ENCODE results near the gene CCNDBP1. TPM values are rescaled to one million over a fixed set of nuclear protein-coding genes. Genes with fewer than 3 reads are reported as not detected.
"Not testable (repeated sequence)": the region's sequence is repeated elsewhere in the genome, so short reads cannot be mapped to it uniquely, and the experiment has no call there.

CCNDBP1 gene
- total and polyA plus RNA-seq, 2 donors = 44.9 to 62.6 TPM

DNA sequence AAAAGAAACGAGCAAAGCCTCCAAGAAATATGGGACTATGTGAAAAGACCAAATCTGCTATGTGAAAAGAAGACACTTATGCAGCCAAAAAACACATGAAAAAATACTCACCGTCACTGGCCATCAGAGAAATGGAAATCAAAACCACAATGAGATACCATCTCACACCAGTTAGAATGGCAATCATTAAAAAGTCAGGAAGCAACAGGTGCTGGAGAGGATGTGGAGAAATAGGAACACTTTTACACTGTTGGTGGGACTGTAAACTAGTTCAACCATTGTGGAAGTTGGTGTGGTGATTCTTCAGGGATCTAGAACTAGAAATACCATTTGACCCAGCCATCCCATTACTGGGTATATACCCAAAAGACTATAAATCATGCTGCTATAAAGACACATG lies 8.1 kb upstream of the CCNDBP1 start:
- H3K4me1 ChIP-seq (ENCODE audit: insufficient read depth); H3K36me3 ChIP-seq (ENCODE audit: insufficient read depth); DNase-seq (ENCODE audit: extremely low spot score); H3K4me3 ChIP-seq (ENCODE audit: low read depth, low read length); H3K27ac ChIP-seq (ENCODE audit: low read depth): not testable (repeated sequence)
- 92% methylated on average over 2 of the region's 2 CpGs for WGBS

DNA sequence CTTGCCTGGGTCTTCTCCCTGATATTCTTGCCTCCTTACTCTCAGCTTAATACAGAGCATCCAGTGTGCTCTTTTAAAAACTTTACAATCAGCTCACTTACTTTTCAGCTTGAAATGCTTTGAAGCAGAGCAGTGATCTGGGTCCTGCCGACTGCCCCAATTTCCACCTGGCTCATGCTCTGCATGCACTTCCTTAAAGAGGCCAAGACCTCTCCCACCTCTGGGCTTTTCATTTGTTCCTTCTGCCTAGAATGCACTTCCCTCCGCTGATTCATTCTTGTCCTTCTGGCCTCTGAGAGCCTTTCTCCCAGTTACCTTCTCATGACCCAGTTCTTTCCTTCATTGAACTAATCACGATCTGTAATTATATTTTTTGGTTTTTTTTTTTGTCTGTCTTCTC lies 1.9 kb upstream of the CCNDBP1 start:
- no peaks in the 10 kb centered on the region for H3K36me3 ChIP-seq (ENCODE audit: insufficient read depth)
- H3K4me3 ChIP-seq (ENCODE audit: low read depth, low read length) = no peak overlapping the region
- 75% methylated on average over 3 of the region's 3 CpGs for WGBS
- H3K4me1 ChIP-seq (ENCODE audit: insufficient read depth) = no peaks in the 10 kb centered on the region
- DNase-seq (ENCODE audit: extremely low spot score) = no peak
- no peak overlapping the region for H3K27ac ChIP-seq (ENCODE audit: low read depth)

DNA sequence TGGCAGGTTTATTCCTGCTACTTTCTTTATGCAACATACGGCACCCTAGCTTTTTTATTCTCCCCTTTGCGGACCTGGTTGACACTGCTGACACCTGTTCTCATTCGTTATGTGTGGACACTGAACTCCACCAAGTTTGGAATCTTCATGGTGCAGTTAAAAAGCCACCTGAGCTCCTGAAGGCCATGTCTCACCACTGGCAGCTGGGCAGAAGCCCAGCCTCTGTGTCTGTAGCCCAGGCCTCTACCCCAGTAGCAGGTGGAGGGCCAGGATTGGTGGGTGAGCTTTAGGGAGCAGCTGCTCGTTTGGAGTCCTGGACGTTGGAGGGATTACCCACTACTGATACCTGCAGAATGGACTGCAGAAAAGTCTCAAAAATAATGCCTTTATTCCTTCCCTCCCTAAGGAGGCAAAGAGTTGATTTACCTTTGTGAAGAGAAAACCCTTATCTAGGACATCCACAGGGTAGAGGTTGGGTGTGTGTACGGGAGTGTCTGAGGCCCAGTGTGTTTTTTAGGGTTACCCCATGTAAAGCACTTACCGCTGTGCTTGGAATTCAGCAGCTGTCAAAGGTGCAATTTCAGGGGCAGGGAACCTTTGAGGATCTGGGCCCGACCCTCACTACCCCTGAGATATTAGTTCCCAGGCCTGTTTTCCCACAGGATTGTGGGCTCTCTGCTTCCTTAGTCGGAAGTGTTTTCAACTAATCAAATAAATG lies 637 bp upstream of the CCNDBP1 start:
- no peak for DNase-seq (ENCODE audit: extremely low spot score)
- H3K4me3 ChIP-seq (ENCODE audit: low read depth, low read length) = peak overlapping the region; percentile 82
- no peaks in the 10 kb centered on the region for H3K36me3 ChIP-seq (ENCODE audit: insufficient read depth)
- no peaks in the 10 kb centered on the region for H3K4me1 ChIP-seq (ENCODE audit: insufficient read depth)
- peak overlapping the region; percentile 13 for H3K27ac ChIP-seq (ENCODE audit: low read depth)
- 68% methylated on average over 9 of the region's 9 CpGs for WGBS

DNA sequence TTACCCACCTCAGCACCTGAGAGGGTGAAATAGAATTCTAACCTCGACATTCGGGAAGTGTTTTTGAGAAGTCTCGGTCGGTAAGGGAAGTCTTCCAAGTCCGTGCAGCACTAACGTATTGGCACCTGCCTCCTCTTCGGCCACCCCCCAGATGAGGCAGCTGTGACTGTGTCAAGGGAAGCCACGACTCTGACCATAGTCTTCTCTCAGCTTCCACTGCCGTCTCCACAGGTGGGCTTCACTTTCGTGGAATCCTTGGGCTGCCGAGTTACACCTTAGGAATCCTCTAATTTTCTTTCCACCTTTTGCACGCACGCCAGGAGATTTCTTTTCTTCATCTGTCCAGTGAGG lies 775 bp downstream of the CCNDBP1 start:
- Histone ChIP-seq H3K4me3 (ENCODE audit: low read depth, low read length) (peak overlapping the region; percentile 82), H3K27ac (ENCODE audit: low read depth) (peak overlapping the region; percentile 94), H3K36me3 (ENCODE audit: insufficient read depth) (peaks cover 4% of the 10 kb centered on the region), H3K4me1 (ENCODE audit: insufficient read depth) (no peaks in the 10 kb centered on the region)
- no peak for DNase-seq (ENCODE audit: extremely low spot score)
- WGBS = 7% methylated on average over 13 of the region's 13 CpGs

DNA sequence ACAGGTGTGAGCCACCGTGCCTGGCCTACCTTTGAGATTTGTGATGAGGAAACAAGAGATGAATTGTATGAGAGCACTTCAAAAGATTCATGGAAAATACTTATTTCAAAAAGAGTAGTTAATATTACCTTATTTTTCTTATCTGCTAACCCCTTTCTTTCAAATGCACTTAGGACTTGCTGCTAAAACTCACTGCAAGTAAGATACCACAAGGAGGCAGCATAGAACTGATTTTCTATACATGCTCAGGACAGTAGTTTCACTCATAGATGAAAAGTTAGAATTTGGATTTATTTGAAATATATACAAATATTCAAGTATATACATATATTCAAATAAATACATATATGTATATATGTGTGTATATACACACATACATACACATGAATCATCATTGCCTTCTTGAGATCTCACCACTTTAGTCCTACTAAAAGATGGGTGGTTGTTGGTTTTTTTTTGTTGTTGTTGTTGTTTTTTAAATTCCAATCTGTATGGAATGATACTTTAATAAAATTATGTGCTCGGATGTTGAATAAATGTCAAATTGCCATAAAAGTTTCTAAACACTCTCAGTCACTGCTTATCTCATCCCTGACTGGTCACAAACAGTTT lies 2.4 kb downstream of the CCNDBP1 start:
- H3K4me1 ChIP-seq (ENCODE audit: insufficient read depth) = no peaks in the 10 kb centered on the region
- H3K27ac ChIP-seq (ENCODE audit: low read depth) = no peak overlapping the region
- no peak for DNase-seq (ENCODE audit: extremely low spot score)
- peaks cover 13% of the 10 kb centered on the region for H3K36me3 ChIP-seq (ENCODE audit: insufficient read depth)
- H3K4me3 ChIP-seq (ENCODE audit: low read depth, low read length) = no peak overlapping the region
- 70% methylated on average over 2 of the region's 2 CpGs for WGBS

DNA sequence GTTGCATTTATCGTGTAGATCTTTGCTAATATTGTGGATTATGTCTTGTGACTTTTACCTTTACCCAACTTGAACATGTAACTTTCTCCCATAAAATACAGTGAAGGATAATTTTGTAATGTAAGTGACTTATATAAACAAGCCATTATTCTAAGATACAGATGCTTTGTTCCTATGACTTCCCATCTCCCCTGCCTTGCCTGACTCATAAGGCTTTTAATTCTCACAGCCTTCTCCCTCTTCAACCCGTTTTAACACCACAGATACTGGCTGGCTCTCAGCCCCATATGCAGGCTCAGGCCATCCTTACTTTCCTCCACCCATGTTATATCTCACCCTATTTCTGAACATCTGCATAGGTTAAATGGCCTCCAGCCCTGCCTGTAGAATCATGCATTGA lies 4.1 kb downstream of the CCNDBP1 start:
- peaks cover 15% of the 10 kb centered on the region for H3K36me3 ChIP-seq (ENCODE audit: insufficient read depth)
- no peak overlapping the region for H3K27ac ChIP-seq (ENCODE audit: low read depth)
- H3K4me1 ChIP-seq (ENCODE audit: insufficient read depth) = no peaks in the 10 kb centered on the region
- no peak overlapping the region for H3K4me3 ChIP-seq (ENCODE audit: low read depth, low read length)
- DNase-seq (ENCODE audit: extremely low spot score) = no peak
- WGBS = 82% methylated on average over 2 of the region's 2 CpGs

DNA sequence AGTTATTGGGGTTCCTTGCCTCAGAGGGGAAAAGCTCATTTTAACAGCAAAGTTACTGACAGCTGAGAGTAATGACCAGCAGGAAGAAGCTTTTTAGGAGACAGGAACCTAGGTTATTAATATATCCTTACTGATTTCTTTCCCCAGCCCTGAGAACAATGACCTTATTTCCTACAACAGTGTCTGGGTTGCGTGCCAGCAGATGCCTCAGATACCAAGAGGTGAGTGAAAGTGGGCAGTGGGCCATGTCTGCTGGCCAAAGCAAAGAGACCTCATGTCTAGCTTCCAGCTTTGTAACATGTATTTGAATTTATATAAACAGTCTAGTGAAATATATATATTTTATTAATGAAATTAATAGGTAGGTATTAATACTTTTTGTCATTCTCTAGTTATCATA lies 5.0 kb downstream of the CCNDBP1 start:
- H3K36me3 ChIP-seq (ENCODE audit: insufficient read depth) = peaks cover 19% of the 10 kb centered on the region
- H3K4me1 ChIP-seq (ENCODE audit: insufficient read depth) = no peaks in the 10 kb centered on the region
- DNase-seq (ENCODE audit: extremely low spot score) = no peak
- 90% methylated on average over 1 of the region's 1 CpG for WGBS
- no peak overlapping the region for H3K4me3 ChIP-seq (ENCODE audit: low read depth, low read length)
- H3K27ac ChIP-seq (ENCODE audit: low read depth) = no peak overlapping the region

DNA sequence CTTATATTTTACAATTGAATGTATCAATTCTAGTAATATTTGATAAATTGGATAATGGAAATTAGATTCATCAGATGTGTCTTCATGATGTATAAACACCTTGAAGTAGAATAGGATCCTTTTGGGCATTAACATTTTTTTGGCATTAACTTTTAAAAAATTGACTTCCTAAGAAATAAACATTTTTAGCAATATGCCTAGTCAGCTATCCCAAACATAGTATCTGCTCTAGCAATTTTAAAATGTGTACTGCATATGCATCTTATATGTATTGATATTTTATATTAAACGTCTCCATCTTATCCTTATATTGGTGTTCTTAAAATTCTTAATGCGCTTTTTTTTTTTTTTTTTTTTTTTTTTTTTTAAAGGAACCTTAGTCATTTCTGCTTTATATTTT lies 8.5 kb downstream of the CCNDBP1 start:
- Histone ChIP-seq H3K36me3 (ENCODE audit: insufficient read depth) (peaks cover 19% of the 10 kb centered on the region), H3K27ac (ENCODE audit: low read depth) (no peak overlapping the region), H3K4me1 (ENCODE audit: insufficient read depth) (no peaks in the 10 kb centered on the region), H3K4me3 (ENCODE audit: low read depth, low read length) (no peak overlapping the region)
- DNase-seq (ENCODE audit: extremely low spot score) = no peak
- WGBS = 91% methylated on average over 2 of the region's 2 CpGs

DNA sequence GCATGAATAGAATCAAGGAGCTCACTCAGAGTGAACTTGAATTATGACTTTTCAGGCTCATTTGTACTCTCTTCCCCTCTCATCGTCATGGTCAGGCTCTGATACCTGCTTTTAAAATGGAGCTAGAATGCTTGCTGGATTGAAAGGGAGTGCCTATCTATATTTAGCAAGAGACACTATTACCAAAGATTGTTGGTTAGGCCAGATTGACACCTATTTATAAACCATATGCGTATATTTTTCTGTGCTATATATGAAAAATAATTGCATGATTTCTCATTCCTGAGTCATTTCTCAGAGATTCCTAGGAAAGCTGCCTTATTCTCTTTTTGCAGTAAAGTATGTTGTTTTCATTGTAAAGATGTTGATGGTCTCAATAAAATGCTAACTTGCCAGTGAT lies 9.6 kb downstream of the CCNDBP1 start:
- Histone ChIP-seq H3K27ac (ENCODE audit: low read depth) (no peak overlapping the region), H3K4me3 (ENCODE audit: low read depth, low read length) (no peak overlapping the region), H3K4me1 (ENCODE audit: insufficient read depth) (no peaks in the 10 kb centered on the region), H3K36me3 (ENCODE audit: insufficient read depth) (peaks cover 18% of the 10 kb centered on the region)
- no peak for DNase-seq (ENCODE audit: extremely low spot score)
- 93% methylated on average over 2 of the region's 2 CpGs for WGBS

DNA sequence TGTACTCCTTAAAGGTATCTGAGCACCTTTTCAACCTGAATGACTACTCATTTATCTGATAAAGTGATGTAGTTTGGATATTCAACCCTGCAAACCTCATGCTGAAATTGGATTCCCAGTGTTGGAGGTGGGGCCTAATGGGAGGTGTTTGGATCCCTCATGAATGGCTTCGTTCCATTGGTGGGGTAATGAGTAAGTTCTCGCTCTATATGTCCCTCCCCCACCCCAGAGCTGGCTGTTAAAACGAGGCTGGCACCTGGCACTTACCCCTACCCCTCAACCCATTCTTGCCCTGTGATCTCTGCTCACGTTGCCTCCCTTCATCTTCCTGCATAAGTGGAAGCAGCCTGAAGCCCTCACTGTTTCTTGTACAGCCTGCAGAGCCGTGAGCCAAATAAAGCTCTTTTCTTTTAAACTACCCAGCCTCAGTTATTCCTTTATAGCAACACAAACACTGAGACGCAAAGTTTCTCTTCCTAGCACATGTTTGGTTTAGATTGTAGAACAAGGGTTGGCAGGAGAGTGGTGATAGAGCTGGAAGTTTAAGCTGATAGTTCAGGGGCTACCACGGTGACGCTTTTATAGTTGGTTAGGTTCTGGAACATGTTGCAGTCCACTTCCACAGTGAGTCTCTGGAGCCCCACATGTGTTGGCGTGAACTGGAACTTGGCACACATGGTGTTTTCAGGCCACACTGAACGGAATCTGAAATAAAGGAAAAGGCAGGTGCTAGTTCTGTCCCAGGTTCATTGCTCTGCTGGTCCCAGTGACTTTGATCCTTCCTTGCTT lies 11.8 kb downstream of the CCNDBP1 start:
- no peak for DNase-seq (ENCODE audit: extremely low spot score)
- WGBS = 84% methylated on average over 10 of the region's 10 CpGs
- H3K27ac ChIP-seq (ENCODE audit: low read depth) = no peak overlapping the region
- H3K36me3 ChIP-seq (ENCODE audit: insufficient read depth) = peaks cover 10% of the 10 kb centered on the region
- no peak overlapping the region for H3K4me3 ChIP-seq (ENCODE audit: low read depth, low read length)
- no peaks in the 10 kb centered on the region for H3K4me1 ChIP-seq (ENCODE audit: insufficient read depth)

DNA sequence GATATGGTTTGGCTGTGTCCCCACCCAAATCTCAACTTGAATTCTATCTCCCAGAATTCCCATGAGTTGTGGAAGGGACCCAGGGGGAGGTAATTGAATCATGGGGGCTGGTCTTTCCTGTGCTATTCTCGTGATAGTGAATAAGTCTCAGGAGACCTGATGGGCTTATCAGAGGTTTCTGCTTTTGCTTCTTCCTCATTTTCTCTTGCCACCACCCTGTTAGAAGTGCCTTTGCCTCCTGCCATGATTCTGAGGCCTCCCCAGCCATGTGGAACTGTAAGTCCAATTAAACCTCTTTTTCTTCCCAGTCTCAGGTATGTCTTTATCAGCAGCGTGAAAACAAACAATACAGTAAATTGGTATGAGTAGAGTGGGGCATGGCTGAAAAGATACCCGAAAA lies 12.6 kb downstream of the CCNDBP1 start:
- H3K36me3 ChIP-seq (ENCODE audit: insufficient read depth); H3K4me1 ChIP-seq (ENCODE audit: insufficient read depth): not testable (repeated sequence)

DNA sequence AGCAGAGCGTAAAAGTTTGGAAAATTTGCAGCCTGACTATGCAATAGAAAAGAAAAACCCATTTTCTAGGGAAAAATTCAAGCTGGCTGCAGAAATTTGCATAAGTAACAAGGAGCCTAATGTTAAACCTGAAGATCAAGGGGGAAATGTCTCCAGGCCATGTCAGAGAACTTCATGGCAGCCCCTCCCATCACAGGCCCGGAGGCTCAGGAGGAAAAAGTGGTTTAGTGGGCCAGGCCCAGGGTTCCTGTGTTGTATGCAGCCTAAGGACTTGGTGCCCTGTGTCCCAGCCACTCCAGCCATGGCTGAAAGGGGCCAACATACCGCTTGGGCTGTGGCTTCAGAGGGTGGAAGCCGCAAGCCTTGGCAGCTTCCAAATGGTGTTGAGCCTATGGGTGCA lies 13.4 kb downstream of the CCNDBP1 start:
- DNase-seq (ENCODE audit: extremely low spot score); H3K36me3 ChIP-seq (ENCODE audit: insufficient read depth); H3K4me3 ChIP-seq (ENCODE audit: low read depth, low read length): not testable (repeated sequence)

More for the DNA sequence above, 12.6 kb downstream of the CCNDBP1 start:
- not testable (repeated sequence) for H3K27ac ChIP-seq (ENCODE audit: low read depth); DNase-seq (ENCODE audit: extremely low spot score); H3K4me3 ChIP-seq (ENCODE audit: low read depth, low read length)
- 89% methylated on average over 3 of the region's 3 CpGs for WGBS

DNA sequence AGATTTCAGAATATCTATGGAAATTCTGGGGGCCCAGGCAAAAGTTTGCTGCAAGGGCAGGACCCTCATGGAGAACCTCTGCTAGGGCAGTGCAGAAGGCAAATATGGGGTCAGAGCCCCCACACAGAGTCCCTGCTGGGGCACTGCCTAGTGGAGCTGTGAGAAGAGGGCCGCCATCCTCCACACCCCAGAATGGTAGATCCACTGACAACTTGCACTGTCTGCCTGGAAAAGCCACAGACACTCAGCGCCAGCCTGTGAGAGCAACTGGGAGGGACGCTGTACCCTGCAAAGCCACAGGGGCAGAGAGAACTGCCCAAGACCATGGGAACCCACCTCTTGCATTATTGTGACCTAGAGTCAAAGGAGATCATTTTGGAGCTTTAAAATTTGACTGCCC lies 13.8 kb downstream of the CCNDBP1 start:
- Histone ChIP-seq H3K36me3 (ENCODE audit: insufficient read depth) (peaks cover 4% of the 10 kb centered on the region), H3K4me3 (ENCODE audit: low read depth, low read length) (no peak overlapping the region), H3K4me1 (ENCODE audit: insufficient read depth) (no peaks in the 10 kb centered on the region), H3K27ac (ENCODE audit: low read depth) (no peak overlapping the region)
- no peak for DNase-seq (ENCODE audit: extremely low spot score)
- WGBS = 95% methylated on average over 3 of the region's 3 CpGs

More for the DNA sequence above, 13.4 kb downstream of the CCNDBP1 start:
- H3K27ac ChIP-seq (ENCODE audit: low read depth); H3K4me1 ChIP-seq (ENCODE audit: insufficient read depth): not testable (repeated sequence)
- 96% methylated on average over 4 of the region's 4 CpGs for WGBS

DNA sequence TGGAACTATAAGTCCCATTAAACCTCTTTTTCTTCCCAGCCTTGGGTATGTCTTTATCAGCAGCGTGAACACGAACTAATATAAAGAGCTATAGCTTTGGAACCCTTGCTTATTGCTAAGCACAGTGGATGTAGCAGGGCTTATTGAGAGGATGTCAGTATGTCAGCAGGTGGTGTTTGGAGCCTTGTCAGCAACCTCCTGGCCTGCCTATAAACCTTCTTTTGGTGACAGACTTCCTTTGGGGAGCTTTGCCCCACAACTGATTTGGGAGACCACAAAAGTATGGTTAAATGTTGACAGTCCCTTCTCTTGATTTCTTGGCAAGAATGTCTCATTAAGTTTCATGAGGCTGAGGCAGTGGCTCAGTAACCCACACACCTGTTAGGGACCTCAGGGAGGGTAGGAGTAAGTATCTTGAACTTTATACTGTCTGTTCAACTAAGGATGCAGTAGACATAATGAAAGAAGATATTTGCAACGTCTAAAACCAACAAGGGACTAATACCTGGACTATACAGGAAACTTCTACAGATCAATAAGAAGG lies 14.8 kb downstream of the CCNDBP1 start:
- WGBS = 90% methylated on average over 3 of the region's 3 CpGs
- no peak overlapping the region for H3K4me3 ChIP-seq (ENCODE audit: low read depth, low read length)
- H3K27ac ChIP-seq (ENCODE audit: low read depth) = no peak overlapping the region
- DNase-seq (ENCODE audit: extremely low spot score) = no peak
- H3K36me3 ChIP-seq (ENCODE audit: insufficient read depth) = no peaks in the 10 kb centered on the region
- no peaks in the 10 kb centered on the region for H3K4me1 ChIP-seq (ENCODE audit: insufficient read depth)

Measured in urinary bladder (tissue), 4 donors.